IPS DF 6.9 (cell line): ENCODE data around the gene ECEL1.

ENCODE experiments used
- DNase-seq: peaks from one replicate; pipeline ENCODE4 v3.0.0-alpha.2; 2013; ENCODE audit warnings: low read depth, low spot score
- H3K27ac ChIP-seq: one replicate; pipeline ENCODE4 v1.5.1; 2013; ENCODE audit warnings: low read length, control low read depth
- H3K27me3 ChIP-seq: 2 replicates; pipeline ENCODE4 v1.6.1; 2013; ENCODE audit warnings: mild to moderate bottlenecking, low read length; ENCODE audit not compliant: control insufficient read depth, insufficient read depth
- H3K36me3 ChIP-seq: 2 replicates; pipeline ENCODE4 v1.6.1; 2013; ENCODE audit warnings: low read length; ENCODE audit not compliant: control insufficient read depth, insufficient read depth
- H3K4me1 ChIP-seq: 2 replicates; pipeline ENCODE4 v1.6.1; 2013; ENCODE audit warnings: low read length; ENCODE audit not compliant: control insufficient read depth, insufficient read depth
- H3K4me3 ChIP-seq: 2 replicates; pipeline ENCODE4 v1.5.1; 2013; ENCODE audit warnings: mild to moderate bottlenecking, low read length
- H3K9me3 ChIP-seq: 2 replicates; pipeline ENCODE4 v1.6.1; 2013; ENCODE audit warnings: low read length, inconsistent platforms; ENCODE audit not compliant: control insufficient read depth, insufficient read depth
- WGBS: extraction: QIAGEN DNeasy Blood & Tissue Kit; methylation state at CpG from one replicate; pipeline ENCODE4 v1.1.7; 2013; ENCODE audit warnings: mixed read lengths, missing lambda C conversion rate; ENCODE audit not compliant: insufficient read length, insufficient coverage; 5-methylcytosine and 5-hydroxymethylcytosine counted together

Gene ECEL1

GRCh38 chr2:232522623-232523401, 35.2 kb upstream of the ECEL1 start:
- H3K27me3 ChIP-seq, result peaks cover 16% of the 10 kb centered on the region
- no CpG with 5 or more reads among the region's 46 CpGs for WGBS
- H3K4me3 ChIP-seq, result no peak overlapping the region; the same call in 1 of the 2 replicates
- H3K27ac ChIP-seq, result no peak overlapping the region
- peaks cover 6% of the 10 kb centered on the region; the same call in 1 of the 2 replicates for H3K4me1 ChIP-seq
- no peak for DNase-seq
- H3K36me3 ChIP-seq, result no peaks in the 10 kb centered on the region
- H3K9me3 ChIP-seq, result no peaks in the 10 kb centered on the region

GRCh38 chr2:232521959-232522622, 34.5 kb upstream of the ECEL1 start:
- no CpG with 5 or more reads among the region's 66 CpGs for WGBS
- H3K9me3 ChIP-seq, result no peaks in the 10 kb centered on the region
- H3K27me3 ChIP-seq, result peaks cover 16% of the 10 kb centered on the region
- no peak for DNase-seq
- peak overlapping the region; percentile 12; the same call in 1 of the 2 replicates for H3K4me3 ChIP-seq
- no peak overlapping the region for H3K27ac ChIP-seq
- H3K36me3 ChIP-seq, result no peaks in the 10 kb centered on the region
- peaks cover 6% of the 10 kb centered on the region; the same call in 1 of the 2 replicates for H3K4me1 ChIP-seq

GRCh38 chr2:232521098-232521497, 33.5 kb upstream of the ECEL1 start:
- Histone ChIP-seq H3K27ac (no peak overlapping the region), H3K9me3 (no peaks in the 10 kb centered on the region), H3K36me3 (no peaks in the 10 kb centered on the region), H3K27me3 (peaks cover 16% of the 10 kb centered on the region), H3K4me3 (no peak overlapping the region), H3K4me1 (peaks cover 5% of the 10 kb centered on the region; the same call in 1 of the 2 replicates)
- no CpG with 5 or more reads among the region's 14 CpGs for WGBS
- no peak for DNase-seq

DNA sequence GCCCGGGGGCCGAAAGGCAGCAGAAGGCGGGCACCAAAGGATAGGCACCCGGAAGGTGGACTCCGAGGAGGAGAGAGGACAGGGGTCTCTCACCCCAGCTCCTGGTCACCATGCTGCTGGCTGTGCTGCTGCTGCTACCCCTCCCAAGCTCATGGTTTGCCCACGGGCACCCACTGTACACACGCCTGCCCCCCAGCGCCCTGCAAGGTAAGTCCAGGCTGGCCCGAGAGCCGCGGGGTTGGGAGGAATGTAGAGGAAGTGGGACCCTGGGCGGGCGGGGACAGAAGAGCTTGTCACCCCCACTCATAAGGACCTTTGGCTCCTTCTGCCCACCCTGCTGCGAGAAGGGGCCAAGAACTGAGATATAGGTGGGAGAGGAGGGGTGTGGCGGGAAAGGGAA, 32.9 kb upstream of the ECEL1 start:
- Histone ChIP-seq H3K9me3 (no peaks in the 10 kb centered on the region), H3K4me1 (0 out of 2 replicates have a peak, but pooled peaks cover 3% of the 10 kb centered on the region), H3K27ac (no peak overlapping the region), H3K36me3 (no peaks in the 10 kb centered on the region), H3K27me3 (peaks cover 16% of the 10 kb centered on the region), H3K4me3 (no peak overlapping the region)
- no CpG with 5 or more reads among the region's 15 CpGs for WGBS
- no peak for DNase-seq

GRCh38 chr2:232519581-232520438, 32.2 kb upstream of the ECEL1 start, which contains the start of gene PRSS56:
Gene PRSS56 (plus strand): TSS chr2:232520388. CDS start chr2:232520599, 211 bp downstream.
- no CpG with 5 or more reads among the region's 19 CpGs for WGBS
- Histone ChIP-seq H3K27me3 (peaks cover 16% of the 10 kb centered on the region), H3K9me3 (no peaks in the 10 kb centered on the region), H3K4me3 (no peak within 1 kb of the TSS), H3K4me1 (0 out of 2 replicates have a peak, but pooled peaks cover 3% of the 10 kb centered on the region), H3K36me3 (no peaks in the 10 kb centered on the region), H3K27ac (no peak within 1 kb of the TSS)
- no peak for DNase-seq

GRCh38 chr2:232518844-232519243, 31.2 kb upstream of the ECEL1 start:
- no peak for DNase-seq
- Histone ChIP-seq H3K27ac (no peak overlapping the region), H3K9me3 (no peaks in the 10 kb centered on the region), H3K4me1 (0 out of 2 replicates have a peak, but pooled peaks cover 3% of the 10 kb centered on the region), H3K4me3 (no peak overlapping the region), H3K27me3 (peaks cover 15% of the 10 kb centered on the region), H3K36me3 (no peaks in the 10 kb centered on the region)
- WGBS, result no CpG with 5 or more reads among the region's 6 CpGs

DNA sequence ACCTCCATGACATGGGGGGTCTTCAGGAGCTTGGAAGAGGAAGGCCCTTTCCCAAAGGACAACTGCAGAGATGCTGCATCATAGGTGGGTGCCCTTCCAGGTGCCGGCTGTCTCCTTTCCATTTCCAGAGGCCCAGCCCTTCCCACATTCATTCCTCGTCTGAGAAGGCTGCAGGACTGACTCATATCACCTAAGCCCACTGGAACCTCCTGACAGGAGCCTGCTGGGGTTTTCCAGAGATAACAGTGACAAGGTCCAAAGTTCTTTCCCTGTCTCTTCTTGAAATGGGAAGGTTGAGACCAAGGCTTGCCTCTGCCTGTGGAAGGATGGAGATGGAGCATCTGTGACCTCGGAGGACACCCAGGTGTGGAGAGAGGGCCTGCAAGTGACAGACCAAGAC, 28.9 kb upstream of the ECEL1 start:
- Histone ChIP-seq H3K9me3 (no peaks in the 10 kb centered on the region), H3K4me3 (no peak overlapping the region), H3K27ac (no peak overlapping the region), H3K4me1 (no peaks in the 10 kb centered on the region), H3K36me3 (no peaks in the 10 kb centered on the region), H3K27me3 (no peaks in the 10 kb centered on the region; the same call in 1 of the 2 replicates)
- WGBS, result no CpG with 5 or more reads among the region's 3 CpGs
- DNase-seq, result no peak

- no peak overlapping the region for H3K4me3 ChIP-seq
- DNase-seq, result no peak
- no peaks in the 10 kb centered on the region for H3K4me1 ChIP-seq
- H3K27me3 ChIP-seq, result no peaks in the 10 kb centered on the region
- H3K27ac ChIP-seq, result no peak overlapping the region
- no peaks in the 10 kb centered on the region for H3K9me3 ChIP-seq
- no CpG with 5 or more reads among the region's 7 CpGs for WGBS
- no peaks in the 10 kb centered on the region for H3K36me3 ChIP-seq
Measured at GRCh38 chr2:232515639-232516038, 28.0 kb upstream of the ECEL1 start.

DNA sequence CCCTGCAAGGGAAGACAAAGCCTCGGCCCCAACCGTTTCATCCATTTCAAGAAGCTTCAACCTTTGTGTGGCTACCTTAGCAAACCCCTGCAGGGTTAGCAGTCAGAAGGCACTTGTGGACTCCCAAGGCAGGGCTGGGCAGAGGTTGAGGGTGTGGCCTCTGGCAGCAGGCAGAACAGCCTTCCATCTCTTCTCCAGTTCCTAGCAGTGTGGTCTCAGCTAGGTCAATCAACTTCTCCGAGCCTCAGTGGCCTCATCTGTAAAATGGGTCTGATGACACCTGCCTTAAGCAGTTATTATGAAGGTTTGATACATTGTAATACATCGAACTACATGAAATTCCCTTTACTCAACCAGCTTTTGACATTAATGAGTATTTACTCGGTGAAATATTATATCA, 25.7 kb upstream of the ECEL1 start:
- Histone ChIP-seq H3K27me3 (no peaks in the 10 kb centered on the region), H3K4me1 (no peaks in the 10 kb centered on the region), H3K4me3 (no peak overlapping the region), H3K36me3 (no peaks in the 10 kb centered on the region), H3K27ac (no peak overlapping the region), H3K9me3 (no peaks in the 10 kb centered on the region)
- DNase-seq, result no peak
- no CpG with 5 or more reads among the region's 5 CpGs for WGBS

GRCh38 chr2:232512602-232513001, 25.0 kb upstream of the ECEL1 start:
- no peak for DNase-seq
- WGBS, result no CpG with 5 or more reads among the region's 10 CpGs
- H3K27ac ChIP-seq, result no peak overlapping the region
- no peaks in the 10 kb centered on the region for H3K27me3 ChIP-seq
- no peak overlapping the region for H3K4me3 ChIP-seq
- H3K36me3 ChIP-seq, result no peaks in the 10 kb centered on the region
- no peaks in the 10 kb centered on the region for H3K9me3 ChIP-seq
- H3K4me1 ChIP-seq, result no peaks in the 10 kb centered on the region
